ENCODE measurements around the gene HES4.
"Not testable (repeated sequence)": the region's sequence is repeated elsewhere in the genome, so short reads cannot be mapped to it uniquely, and the experiment has no call there.

Gene HES4

GRCh38 chr1:1014799-1015681 is 15.1 kb upstream of the HES4 start:
- H3K4me1 ChIP-seq (ENCODE audit: insufficient read depth, low read length, severe bottlenecking), result peaks cover 23% of the 10 kb centered on the region
- no peaks in the 10 kb centered on the region for H3K27me3 ChIP-seq (ENCODE audit: insufficient read depth, low read length)
- no peaks in the 10 kb centered on the region for H3K9me2 ChIP-seq (ENCODE audit: low read depth, low read length)
- peak overlapping the region; percentile 73 for H3K9ac ChIP-seq (ENCODE audit: low read length)
- no peak overlapping the region for H2AFZ ChIP-seq (ENCODE audit: low read length)
- no peaks in the 10 kb centered on the region for H4K20me1 ChIP-seq (ENCODE audit: insufficient read depth, low read length)
- H3K79me2 ChIP-seq (ENCODE audit: insufficient read depth, low read length), result no peaks in the 10 kb centered on the region
- TF ChIP-seq CTCF (IDR thresholded peaks at IDR 0.05; ENCODE audit: low read length) (peak; percentile 45), EZH2 (IDR thresholded peaks at IDR 0.05; ENCODE audit: borderline replicate concordance, low read length) (no peak)
- H3K27ac ChIP-seq (ENCODE audit: low read depth, low read length, poor library complexity, severe bottlenecking), result peak overlapping the region; percentile 55
- peak overlapping the region; percentile 80 for H3K4me3 ChIP-seq (ENCODE audit: low read depth, low read length, poor library complexity, severe bottlenecking)
- H3K9me3 ChIP-seq (ENCODE audit: low read length), result no peaks in the 10 kb centered on the region
- no peaks in the 10 kb centered on the region; the same call in 1 of the 2 replicates for H3K36me3 ChIP-seq (ENCODE audit: insufficient read depth, low read length)
- H3F3A ChIP-seq (ENCODE audit: insufficient read depth, low read length), result no peaks in the 10 kb centered on the region
- H3K4me2 ChIP-seq (ENCODE audit: low read length), result peak overlapping the region; percentile 88

- Histone ChIP-seq H3K9me3 (ENCODE audit: low read length) (no peaks in the 10 kb centered on the region), H3K9ac (ENCODE audit: low read length) (peak overlapping the region; percentile 73), H3K4me3 (ENCODE audit: low read depth, low read length, poor library complexity, severe bottlenecking) (peak overlapping the region; percentile 80), H3F3A (ENCODE audit: insufficient read depth, low read length) (no peaks in the 10 kb centered on the region), H3K36me3 (ENCODE audit: insufficient read depth, low read length) (no peaks in the 10 kb centered on the region; the same call in 1 of the 2 replicates), H4K20me1 (ENCODE audit: insufficient read depth, low read length) (no peaks in the 10 kb centered on the region), H3K79me2 (ENCODE audit: insufficient read depth, low read length) (no peaks in the 10 kb centered on the region), H3K27me3 (ENCODE audit: insufficient read depth, low read length) (no peaks in the 10 kb centered on the region), H3K9me2 (ENCODE audit: low read depth, low read length) (no peaks in the 10 kb centered on the region), H3K4me2 (ENCODE audit: low read length) (peak overlapping the region; percentile 88), H3K4me1 (ENCODE audit: insufficient read depth, low read length, severe bottlenecking) (peaks cover 23% of the 10 kb centered on the region), H3K27ac (ENCODE audit: low read depth, low read length, poor library complexity, severe bottlenecking) (peak overlapping the region; percentile 55), H2AFZ (ENCODE audit: low read length) (no peak overlapping the region)
- no peak for TF ChIP-seq CTCF (IDR thresholded peaks at IDR 0.05; ENCODE audit: low read length)
These were observed 14.2 kb upstream of the HES4 start for GRCh38 chr1:1013922-1014648.

- Histone ChIP-seq H3K9me2 (ENCODE audit: low read depth, low read length) (no peaks in the 10 kb centered on the region), H3F3A (ENCODE audit: insufficient read depth, low read length) (no peaks in the 10 kb centered on the region), H3K9ac (ENCODE audit: low read length) (peak within 1 kb of the TSS; percentile 73), H3K36me3 (ENCODE audit: insufficient read depth, low read length) (no peaks in the 10 kb centered on the region; the same call in 1 of the 2 replicates), H3K9me3 (ENCODE audit: low read length) (no peaks in the 10 kb centered on the region), H4K20me1 (ENCODE audit: insufficient read depth, low read length) (no peaks in the 10 kb centered on the region), H3K79me2 (ENCODE audit: insufficient read depth, low read length) (no peaks in the 10 kb centered on the region), H3K4me2 (ENCODE audit: low read length) (peak within 1 kb of the TSS; percentile 88), H3K27me3 (ENCODE audit: insufficient read depth, low read length) (no peaks in the 10 kb centered on the region), H3K4me3 (ENCODE audit: low read depth, low read length, poor library complexity, severe bottlenecking) (peak within 1 kb of the TSS; percentile 80), H3K4me1 (ENCODE audit: insufficient read depth, low read length, severe bottlenecking) (peaks cover 23% of the 10 kb centered on the region), H3K27ac (ENCODE audit: low read depth, low read length, poor library complexity, severe bottlenecking) (peak within 1 kb of the TSS; percentile 55), H2AFZ (ENCODE audit: low read length) (0 out of 2 replicates have a peak within 1 kb of the TSS, but pooled peaks have one; percentile 32)
- no peak for TF ChIP-seq CTCF (IDR thresholded peaks at IDR 0.05; ENCODE audit: low read length)
- no peak for TF ChIP-seq EZH2 (IDR thresholded peaks at IDR 0.05; ENCODE audit: borderline replicate concordance, low read length)
These were observed 13.4 kb upstream of the HES4 start, which contains the start of gene ISG15 for GRCh38 chr1:1013105-1013921. Gene ISG15 (plus strand): TSS chr1:1013497. CDS start chr1:1013574, 77 bp downstream.

- Histone ChIP-seq H3K9ac (ENCODE audit: low read length) (peak overlapping the region; percentile 73), H3K4me2 (ENCODE audit: low read length) (peak overlapping the region; percentile 88), H3K4me3 (ENCODE audit: low read depth, low read length, poor library complexity, severe bottlenecking) (peak overlapping the region; percentile 80), H3K4me1 (ENCODE audit: insufficient read depth, low read length, severe bottlenecking) (peaks cover 23% of the 10 kb centered on the region), H2AFZ (ENCODE audit: low read length) (0 out of 2 replicates have a peak overlapping the region, but pooled peaks have one; percentile 32), H3K27ac (ENCODE audit: low read depth, low read length, poor library complexity, severe bottlenecking) (peak overlapping the region; percentile 3)
- H3F3A ChIP-seq (ENCODE audit: insufficient read depth, low read length); H4K20me1 ChIP-seq (ENCODE audit: insufficient read depth, low read length); H3K9me2 ChIP-seq (ENCODE audit: low read depth, low read length); H3K79me2 ChIP-seq (ENCODE audit: insufficient read depth, low read length); H3K36me3 ChIP-seq (ENCODE audit: insufficient read depth, low read length); H3K27me3 ChIP-seq (ENCODE audit: insufficient read depth, low read length); H3K9me3 ChIP-seq (ENCODE audit: low read length): not testable (repeated sequence)
These were observed 12.8 kb upstream of the HES4 start for GRCh38 chr1:1012736-1013104.

All from OCI-LY1 (cell line).